Tibial nerve (tissue), 3 donors: ENCODE data around the gene NAAA.

Experiments
- CTCF ChIP-seq, 5 experiments: fragments of 200-600 bp in 3 of 5; fragments of 450-650 bp in 2 of 5; sonication (generic) in 3 of 5; IDR thresholded peaks; one replicate each; pipeline ENCODE4 v1.5.1; 2016 to 2019; ENCODE audit warnings: antibody characterized with exemption in 5 of 5, mild to moderate bottlenecking in 3 of 5, moderate library complexity in 2 of 5
- POLR2A ChIP-seq, 2 donors: fragments of 450-650 bp; IDR thresholded peaks; one replicate each; pipeline ENCODE4 v1.6.1; 2017; ENCODE audit warnings: antibody characterized with exemption in 2 of 2, mild to moderate bottlenecking in 2 of 2, moderate library complexity in 2 of 2

- TF ChIP-seq POLR2A (IDR thresholded peaks at IDR 0.05) (no peak), CTCF (IDR thresholded peaks at IDR 0.05) (no peak)
These were observed 62.5 kb downstream of the NAAA start for GRCh38 chr4:75878246-75878756.
